Measurements from ENCODE around the gene TMPRSS3. TPM values are rescaled to one million over a fixed set of nuclear protein-coding genes. Genes with fewer than 3 reads are reported as not detected.

TMPRSS3 gene
- polyA plus RNA-seq, 2 of the 4 experiments (the other 2 are of a cell fraction) = 0.10 to 0.12 TPM

DNA sequence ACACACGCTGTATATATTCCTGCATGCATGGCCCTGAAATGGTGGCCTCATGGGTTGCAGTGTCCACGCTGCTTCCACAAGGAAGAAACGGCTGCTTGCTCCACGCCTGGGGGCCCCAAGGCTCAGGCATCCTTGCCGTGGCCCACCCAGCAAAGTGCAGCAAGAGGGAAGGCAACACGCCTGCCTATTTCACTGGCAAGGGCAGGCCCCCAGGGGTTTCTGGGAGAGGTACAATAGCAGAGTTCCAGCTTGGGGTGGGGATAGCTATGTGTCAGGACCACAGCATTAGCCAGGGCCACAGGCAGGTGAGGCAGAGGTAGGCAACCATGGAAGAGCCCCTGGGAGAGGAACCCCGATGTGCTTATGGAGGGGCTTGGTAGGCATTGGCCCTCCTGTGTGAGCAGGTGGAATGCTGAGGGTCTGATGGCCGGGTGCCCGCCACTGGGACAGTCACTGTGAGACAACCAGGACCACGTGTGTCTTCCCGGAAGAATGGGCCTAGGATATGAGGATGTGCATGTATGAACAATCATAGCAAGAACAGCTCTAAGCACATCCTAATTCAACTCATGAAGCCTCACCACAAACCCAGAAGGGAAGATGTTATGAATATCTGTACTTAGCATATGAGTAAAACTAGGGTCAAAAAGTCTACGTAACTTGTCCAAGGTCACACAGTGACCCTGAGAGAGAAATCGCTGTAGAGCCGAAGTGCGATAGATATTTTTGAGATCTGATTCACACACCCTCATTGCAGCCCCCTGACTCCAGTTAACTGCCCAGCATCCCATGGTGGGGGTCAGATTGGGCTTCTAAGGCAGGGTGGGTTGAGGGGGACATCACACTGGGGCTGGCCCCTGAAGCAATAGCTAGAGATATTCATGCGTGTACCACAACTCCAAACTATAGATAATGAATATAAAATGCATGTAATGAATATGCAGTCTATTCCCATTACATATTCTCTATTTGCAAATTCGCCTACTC is 56.8 kb downstream of the TMPRSS3 start (continued):
- no peak for TF ChIP-seq HMGXB4 (CRISPR knock-in tag; IDR thresholded peaks at IDR 0.05; ENCODE audit: borderline replicate concordance)
- TF ChIP-seq SMC3 (IDR thresholded peaks at IDR 0.05) = no peak

DNA sequence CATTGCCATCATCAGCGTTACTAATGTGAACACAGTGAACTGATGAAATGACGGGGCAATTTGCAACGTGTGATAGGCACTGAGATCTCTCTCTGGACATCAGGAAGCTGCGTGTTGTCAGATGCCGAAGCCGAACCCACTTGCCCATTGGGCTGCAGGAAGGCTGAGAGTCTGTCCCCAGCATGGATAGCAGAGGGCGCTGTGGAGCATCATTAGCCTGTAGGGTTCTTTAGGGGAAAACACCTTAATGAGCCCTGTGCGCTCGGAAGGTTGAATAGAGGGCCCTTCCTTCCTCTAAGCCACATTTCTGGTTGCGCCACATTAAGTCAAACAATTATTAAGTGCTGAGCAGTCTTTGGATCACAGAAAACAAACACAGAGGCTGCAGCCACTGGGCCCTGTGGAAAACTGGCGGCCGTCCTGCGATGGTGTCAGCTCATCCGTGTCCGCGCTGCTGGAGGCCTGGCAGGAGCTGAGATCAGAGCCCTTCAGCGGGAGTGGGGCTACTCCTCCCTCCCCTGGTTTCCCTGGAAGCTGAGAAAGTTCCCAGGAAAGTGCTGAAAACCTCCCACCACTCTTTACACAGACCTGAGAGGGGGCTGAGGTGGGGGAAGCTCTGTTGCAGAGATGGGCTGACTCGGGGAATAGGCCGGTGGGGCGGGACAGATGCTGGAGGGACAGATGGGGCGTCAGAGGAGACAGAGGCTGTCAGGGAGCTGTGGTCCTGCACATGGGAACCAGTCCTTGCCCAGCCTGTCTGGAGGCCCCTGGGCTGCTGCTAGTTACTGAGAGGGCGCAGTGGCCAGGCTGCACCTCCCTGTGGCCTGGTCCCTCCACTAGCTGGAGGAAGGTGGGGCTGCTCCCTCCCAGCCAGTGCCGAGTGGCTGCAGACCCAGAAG is 57.8 kb downstream of the TMPRSS3 start:
- CTCF ChIA-PET = interaction anchor here (0.5 to 3.0 kb wide), 21 partner anchors 9 to 1157 kb away, joined by 3 to 14 read pairs (median 4); no protein-coding TSS in a partner anchor
- Histone ChIP-seq H3K9me3 (no peaks in the 10 kb centered on the region), H3K4me1 (no peaks in the 10 kb centered on the region), H3K4me2 (peak overlapping the region; percentile 48; the same call in 2 of the 3 replicates), H3K4me3 (no peak overlapping the region), H3K27ac (no peak overlapping the region)
- TF ChIP-seq ZFP36 (IDR thresholded peaks at IDR 0.05; ENCODE audit: borderline replicate concordance, partially characterized antibody) (no peak), CBX2 (IDR thresholded peaks at IDR 0.05; ENCODE audit: borderline replicate concordance, low read depth) (no peak), FOSB (CRISPR knock-in tag; IDR thresholded peaks at IDR 0.05) (no peak), MYC (IDR thresholded peaks at IDR 0.05; ENCODE audit: borderline replicate concordance, low read length) (no peak), ZNF302 (CRISPR knock-in tag; IDR thresholded peaks at IDR 0.05) (no peak), EHF (CRISPR knock-in tag; IDR thresholded peaks at IDR 0.05) (no peak), POLR2AphosphoS2 (conservative IDR thresholded peaks at IDR 0.05; ENCODE audit: low read length) (no peak), HOXA7 (CRISPR knock-in tag; IDR thresholded peaks at IDR 0.05) (no peak), GATA3 (IDR thresholded peaks at IDR 0.05; ENCODE audit: borderline replicate concordance) (no peak), RAD21 (conservative IDR thresholded peaks at IDR 0.05 in 1 of 2, IDR thresholded peaks at IDR 0.05 in 1 of 2) (peak; percentile 38 to 43; a peak in 4 of 5 replicates), CEBPB (IDR thresholded peaks at IDR 0.05) (no peak), CHD4 (IDR thresholded peaks at IDR 0.05; ENCODE audit: borderline replicate concordance) (no peak), HOXB5 (CRISPR knock-in tag; IDR thresholded peaks at IDR 0.05) (no peak), SMC3 (IDR thresholded peaks at IDR 0.05) (peak; percentile 43), NR3C1 (IDR thresholded peaks at IDR 0.05) (no peak), CHD2 (IDR thresholded peaks at IDR 0.05; ENCODE audit: low read length, partially characterized antibody) (no peak), HEYL (CRISPR knock-in tag; IDR thresholded peaks at IDR 0.05) (no peak), HMGXB4 (CRISPR knock-in tag; IDR thresholded peaks at IDR 0.05; ENCODE audit: borderline replicate concordance) (no peak), PHF8 (IDR thresholded peaks at IDR 0.05; ENCODE audit: borderline replicate concordance, low read depth) (no peak), MAFK (IDR thresholded peaks at IDR 0.05; ENCODE audit: partially characterized antibody) (no peak)
- TF ChIP-seq, protein P1, sequence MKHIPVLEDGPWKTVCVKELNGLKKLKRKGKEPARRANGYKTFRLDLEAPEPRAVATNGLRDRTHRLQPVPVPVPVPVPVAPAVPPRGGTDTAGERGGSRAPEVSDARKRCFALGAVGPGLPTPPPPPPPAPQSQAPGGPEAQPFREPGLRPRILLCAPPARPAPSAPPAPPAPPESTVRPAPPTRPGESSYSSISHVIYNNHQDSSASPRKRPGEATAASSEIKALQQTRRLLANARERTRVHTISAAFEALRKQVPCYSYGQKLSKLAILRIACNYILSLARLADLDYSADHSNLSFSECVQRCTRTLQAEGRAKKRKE (CRISPR knock-in tag; IDR thresholded peaks at IDR 0.05; ENCODE audit: low read depth) = no peak
- TF ChIP-seq, protein P2, sequence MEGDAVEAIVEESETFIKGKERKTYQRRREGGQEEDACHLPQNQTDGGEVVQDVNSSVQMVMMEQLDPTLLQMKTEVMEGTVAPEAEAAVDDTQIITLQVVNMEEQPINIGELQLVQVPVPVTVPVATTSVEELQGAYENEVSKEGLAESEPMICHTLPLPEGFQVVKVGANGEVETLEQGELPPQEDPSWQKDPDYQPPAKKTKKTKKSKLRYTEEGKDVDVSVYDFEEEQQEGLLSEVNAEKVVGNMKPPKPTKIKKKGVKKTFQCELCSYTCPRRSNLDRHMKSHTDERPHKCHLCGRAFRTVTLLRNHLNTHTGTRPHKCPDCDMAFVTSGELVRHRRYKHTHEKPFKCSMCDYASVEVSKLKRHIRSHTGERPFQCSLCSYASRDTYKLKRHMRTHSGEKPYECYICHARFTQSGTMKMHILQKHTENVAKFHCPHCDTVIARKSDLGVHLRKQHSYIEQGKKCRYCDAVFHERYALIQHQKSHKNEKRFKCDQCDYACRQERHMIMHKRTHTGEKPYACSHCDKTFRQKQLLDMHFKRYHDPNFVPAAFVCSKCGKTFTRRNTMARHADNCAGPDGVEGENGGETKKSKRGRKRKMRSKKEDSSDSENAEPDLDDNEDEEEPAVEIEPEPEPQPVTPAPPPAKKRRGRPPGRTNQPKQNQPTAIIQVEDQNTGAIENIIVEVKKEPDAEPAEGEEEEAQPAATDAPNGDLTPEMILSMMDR (IDR thresholded peaks at IDR 0.05) = peak; percentile 43
- ATAC-seq (peak; percentile 70 to 88; a peak in 5 of 6 replicates), FAIRE-seq (no peak), DNase-seq (ENCODE audit: low read depth in 1 of 2, low spot score in 1 of 2) (peak; percentile 5 to 65)
- WGBS (ENCODE audit: missing lambda C conversion rate) = 35% methylated on average over 22 of the region's 23 CpGs
- POLR2A ChIA-PET = no interaction called here
